Activated B cell treated with CpG ODN at 0.5 μM for 24 hours (primary cell): ENCODE results near the gene GSG1L. TPM values are rescaled to one million over a fixed set of nuclear protein-coding genes. Genes with fewer than 3 reads are reported as not detected.

Experiments
- ATAC-seq: fragments of 200-7000 bp; cut with Tn5 transposase; one replicate; pipeline ENCODE4 v1.10.0; 2021; ENCODE audit warnings: low read depth, mild to moderate bottlenecking, moderate library complexity
- CTCF ChIA-PET: fragments of 350-600 bp; sonication (Branson Sonifier 250); formaldehyde crosslinking; loops from one replicate; lab custom pipeline; 2021; ENCODE audit warnings: antibody characterized with exemption; lab: Charles Lee
- POLR2A ChIA-PET: fragments of 350-600 bp; sonication (Branson Sonifier 250); formaldehyde crosslinking; loops from one replicate; lab custom pipeline; 2021; ENCODE audit warnings: antibody characterized with exemption; lab: Charles Lee
- DNase-seq: peaks from one replicate; pipeline ENCODE4 v3.0.0; 2022
- H3K27ac Mint-ChIP-seq: one replicate; pipeline ENCODE4 v1.8.0; 2020; ENCODE audit warnings: mixed read lengths
- H3K27me3 Mint-ChIP-seq: one replicate; pipeline ENCODE4 v1.8.0; 2021; ENCODE audit warnings: mixed read lengths
- H3K36me3 Mint-ChIP-seq: one replicate; pipeline ENCODE4 v1.8.0; 2021; ENCODE audit warnings: low read depth, mixed read lengths
- H3K4me1 Mint-ChIP-seq: one replicate; pipeline ENCODE4 v1.8.0; 2021; ENCODE audit warnings: mixed read lengths
- H3K4me3 Mint-ChIP-seq: one replicate; pipeline ENCODE4 v1.8.0; 2020; ENCODE audit warnings: mild to moderate bottlenecking, mixed read lengths
- H3K9me3 Mint-ChIP-seq: one replicate; pipeline ENCODE4 v1.8.0; 2020; ENCODE audit warnings: mixed read lengths
- intact Hi-C: fragments of 100-400 bp; cut with micrococcal nuclease; formaldehyde crosslinking; loops from one replicate; pipeline ENCODE4 v1.15.1; 2024
- total RNA-seq: library from RNA; stranded (reverse); gene quantifications from 2 replicates; pipeline ENCODE4 v1.2.3, GENCODE V29; 2022
- TF ChIP-seq, protein P1 (sequence below): fragments of 200-600 bp; IDR thresholded peaks from one replicate; pipeline ENCODE4 v1.8.0; 2022; ENCODE audit warnings: antibody characterized with exemption, mild to moderate bottlenecking

Gene GSG1L
- total RNA-seq, 1 donor from 2014 or later: not detected

DNA sequence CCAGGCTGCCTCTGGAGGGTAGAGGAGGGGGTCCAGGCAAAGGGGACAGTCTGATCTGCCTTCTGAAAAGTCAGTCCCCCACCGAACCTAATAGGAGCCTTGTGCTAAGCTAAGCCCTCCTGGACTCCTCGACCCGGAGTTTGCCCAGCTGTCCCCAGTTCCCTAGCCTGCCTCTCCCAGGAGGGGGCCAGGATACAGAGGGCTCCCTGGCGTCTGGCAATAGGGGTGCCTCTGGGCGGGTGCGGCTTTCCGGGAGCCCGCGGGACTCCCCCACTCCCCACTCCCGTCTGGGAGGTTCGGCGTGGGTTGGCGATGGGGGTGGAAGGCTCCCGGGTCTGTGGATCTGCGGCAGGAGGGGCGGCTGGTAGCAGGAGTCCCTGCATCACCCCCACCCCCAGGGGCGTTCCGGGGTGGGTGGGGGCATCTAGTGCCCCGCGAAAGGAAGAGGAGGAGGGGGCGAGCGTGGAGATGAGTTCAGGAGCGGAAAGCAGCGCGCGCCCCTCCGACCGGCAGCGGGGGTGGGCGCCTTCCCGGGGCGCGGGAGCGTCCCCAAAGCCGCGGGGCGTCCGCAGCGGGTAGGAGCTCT is 1.2 kb downstream of the GSG1L start:
- TF ChIP-seq, protein P1, sequence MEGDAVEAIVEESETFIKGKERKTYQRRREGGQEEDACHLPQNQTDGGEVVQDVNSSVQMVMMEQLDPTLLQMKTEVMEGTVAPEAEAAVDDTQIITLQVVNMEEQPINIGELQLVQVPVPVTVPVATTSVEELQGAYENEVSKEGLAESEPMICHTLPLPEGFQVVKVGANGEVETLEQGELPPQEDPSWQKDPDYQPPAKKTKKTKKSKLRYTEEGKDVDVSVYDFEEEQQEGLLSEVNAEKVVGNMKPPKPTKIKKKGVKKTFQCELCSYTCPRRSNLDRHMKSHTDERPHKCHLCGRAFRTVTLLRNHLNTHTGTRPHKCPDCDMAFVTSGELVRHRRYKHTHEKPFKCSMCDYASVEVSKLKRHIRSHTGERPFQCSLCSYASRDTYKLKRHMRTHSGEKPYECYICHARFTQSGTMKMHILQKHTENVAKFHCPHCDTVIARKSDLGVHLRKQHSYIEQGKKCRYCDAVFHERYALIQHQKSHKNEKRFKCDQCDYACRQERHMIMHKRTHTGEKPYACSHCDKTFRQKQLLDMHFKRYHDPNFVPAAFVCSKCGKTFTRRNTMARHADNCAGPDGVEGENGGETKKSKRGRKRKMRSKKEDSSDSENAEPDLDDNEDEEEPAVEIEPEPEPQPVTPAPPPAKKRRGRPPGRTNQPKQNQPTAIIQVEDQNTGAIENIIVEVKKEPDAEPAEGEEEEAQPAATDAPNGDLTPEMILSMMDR: no peak
- H3K4me1 Mint-ChIP-seq: peaks cover 1% of the 10 kb centered on the region
- no peak overlapping the region for H3K27ac Mint-ChIP-seq
- ATAC-seq (no peak), DNase-seq (no peak)
- ChIA-PET POLR2A (no interaction called here), CTCF (interaction anchor here (0.9 kb wide), 1 partner anchor 9 kb away, joined by 4 read pairs; no protein-coding TSS in a partner anchor)
- peaks cover 46% of the 10 kb centered on the region for H3K27me3 Mint-ChIP-seq
- intact Hi-C loops: no loop called here
- H3K9me3 Mint-ChIP-seq: no peaks in the 10 kb centered on the region
- H3K36me3 Mint-ChIP-seq: no peaks in the 10 kb centered on the region
- H3K4me3 Mint-ChIP-seq: no peak overlapping the region

GRCh38 chr16:28061352-28062101 is 2.0 kb downstream of the GSG1L start:
- Mint-ChIP-seq H3K36me3 (no peaks in the 10 kb centered on the region), H3K9me3 (no peaks in the 10 kb centered on the region), H3K4me1 (peaks cover 1% of the 10 kb centered on the region), H3K27ac (no peak overlapping the region), H3K4me3 (no peak overlapping the region), H3K27me3 (peaks cover 51% of the 10 kb centered on the region)
- TF ChIP-seq, protein P1: no peak
- intact Hi-C loops: no loop called here
- POLR2A ChIA-PET: no interaction called here
- CTCF ChIA-PET: interaction anchor here (0.9 kb wide), 1 partner anchor 10 kb away, joined by 4 read pairs; no protein-coding TSS in a partner anchor
- ATAC-seq (no peak), DNase-seq (no peak)

- Mint-ChIP-seq H3K36me3 (no peaks in the 10 kb centered on the region), H3K9me3 (no peaks in the 10 kb centered on the region), H3K27ac (no peak overlapping the region), H3K4me3 (no peak overlapping the region), H3K27me3 (peaks cover 41% of the 10 kb centered on the region), H3K4me1 (peaks cover 1% of the 10 kb centered on the region)
- POLR2A ChIA-PET: no interaction called here
- DNase-seq (no peak), ATAC-seq (no peak)
- TF ChIP-seq, protein P1: no peak
- intact Hi-C loops: no loop called here
- CTCF ChIA-PET: no interaction called here
Observed at GRCh38 chr16:28059841-28060575, 3.5 kb downstream of the GSG1L start.

DNA sequence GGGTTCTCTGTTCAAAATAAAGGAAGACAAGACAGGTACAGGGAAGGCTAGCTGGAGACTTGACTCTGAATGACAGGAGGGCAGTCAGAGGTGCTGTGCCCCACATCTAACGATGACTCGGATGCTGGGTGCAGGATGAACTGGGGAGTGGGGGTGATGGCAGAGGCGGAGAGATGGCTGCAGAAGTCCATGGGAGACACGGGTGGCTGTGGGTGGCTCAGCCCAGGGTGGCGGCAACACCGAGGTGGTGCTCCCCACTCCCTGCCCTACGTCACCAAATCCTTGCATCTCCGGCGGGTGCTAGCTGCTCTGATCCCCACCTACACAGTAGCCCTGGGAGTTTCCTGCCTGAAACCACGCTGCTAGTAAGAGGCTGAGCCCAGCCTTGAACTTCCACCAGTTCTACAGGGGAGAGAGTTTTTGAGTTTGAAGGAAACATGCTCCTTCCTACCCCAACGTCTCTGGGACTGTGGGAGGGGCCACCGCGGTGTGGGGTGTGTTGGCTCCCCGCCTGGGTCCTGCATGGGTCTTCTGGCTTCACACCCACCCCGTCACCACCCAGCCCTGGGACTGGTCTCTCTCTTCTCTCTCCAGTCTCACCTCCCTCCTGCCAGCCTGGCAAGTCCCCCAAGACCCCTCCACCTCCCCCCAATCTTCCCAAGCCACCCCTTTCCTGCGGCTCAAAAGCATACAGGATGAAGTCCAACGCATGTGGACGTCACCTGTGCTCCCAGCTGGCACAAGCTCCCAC is 4.5 kb downstream of the GSG1L start:
- Mint-ChIP-seq H3K9me3 (no peaks in the 10 kb centered on the region), H3K27ac (no peak overlapping the region), H3K36me3 (no peaks in the 10 kb centered on the region), H3K4me3 (no peak overlapping the region), H3K4me1 (peaks cover 1% of the 10 kb centered on the region), H3K27me3 (peaks cover 36% of the 10 kb centered on the region)
- DNase-seq (no peak), ATAC-seq (no peak)
- intact Hi-C loops: no loop called here
- POLR2A ChIA-PET: no interaction called here
- TF ChIP-seq, protein P1: no peak
- CTCF ChIA-PET: no interaction called here
